Measurements from ENCODE around the gene CDIPT. TPM values are rescaled to one million over a fixed set of nuclear protein-coding genes. Genes with fewer than 3 reads are reported as not detected.
A peak's percentile ranks its signal among the peaks of the same experiment; 100 is the strongest.

Gene CDIPT
- total and polyA plus RNA-seq, 10 of the 15 experiments (the other 5 are each of a cell fraction or from before 2014, with no cell fraction given): 0.87 to 36.4 (median 27.1) TPM

- CTCF ChIA-PET: interaction anchor here (1.1 kb wide), 1 partner anchor 155 kb away, joined by 3 read pairs; no protein-coding TSS in a partner anchor
- Histone ChIP-seq H3K4me3 (peak within 1 kb of the TSS; percentile 83), H3K27me3 (replicated peaks in 1 of 2; ENCODE audit: control insufficient read depth in 2 of 2, insufficient read depth in 2 of 2, low read length in 1 of 2) (no peaks in the 10 kb centered on the region; a peak in 1 of 4 replicates), H3K4me1 (ENCODE audit: control insufficient read depth, insufficient read depth, low read length) (peaks cover 3% of the 10 kb centered on the region; the same call in 1 of the 2 replicates), H3K79me2 (ENCODE audit: control insufficient read depth, insufficient read depth, low read length) (no peaks in the 10 kb centered on the region), H3K9ac (ENCODE audit: control insufficient read depth, insufficient read depth, low read length) (no peak within 1 kb of the TSS), H3K36me3 (ENCODE audit: control insufficient read depth in 2 of 2, insufficient read depth in 2 of 2, low read length in 1 of 2) (no peaks in the 10 kb centered on the region), H3K9me3 (replicated peaks; ENCODE audit: control insufficient read depth, insufficient read depth, low read length) (no peaks in the 10 kb centered on the region), H4K20me1 (ENCODE audit: control insufficient read depth, insufficient read depth) (no peaks in the 10 kb centered on the region), H2AFZ (ENCODE audit: control insufficient read depth, low read depth, low read length) (peak within 1 kb of the TSS; percentile 80), H3K4me2 (ENCODE audit: control insufficient read depth, insufficient read depth) (peak within 1 kb of the TSS; percentile 90), H3K27ac (ENCODE audit: control insufficient read depth, insufficient read depth) (no peak within 1 kb of the TSS)
- BruUV-seq (replicated peaks): no TSS peak
- FAIRE-seq (no peak), ATAC-seq (peak; percentile 91), DNase-seq (ENCODE audit: low read depth, low spot score) (no peak)
- intact Hi-C loops (cut with micrococcal nuclease; ENCODE audit: unreplicated experiment): loop anchor here (10.0 kb wide), 1 partner anchor 125 kb away; the partner anchor contains the start of gene C16orf92
- 2% methylated on average over 22 of the region's 67 CpGs for WGBS (ENCODE audit: insufficient coverage, insufficient replicate concordance, low lambda C conversion rate, missing lambda C conversion rate)
- POLR2A ChIA-PET: interaction anchor here (0.5 to 1.2 kb wide), 2 partner anchors 16 to 154 kb away, joined by 3 read pairs; no protein-coding TSS in a partner anchor
- TF ChIP-seq YBX1 (IDR thresholded peaks at IDR 0.05) (no peak), BACH1 (IDR thresholded peaks at IDR 0.05; ENCODE audit: borderline replicate concordance) (peak; percentile 48; the same call in 1 of the 2 replicates), RB1 (IDR thresholded peaks at IDR 0.05; ENCODE audit: borderline replicate concordance) (peak; percentile 70; the same call in 1 of the 2 replicates), SIN3A (IDR thresholded peaks at IDR 0.05; ENCODE audit: low read depth, low read length) (peak; percentile 50; the same call in 1 of the 2 replicates)
- in situ Hi-C loops (cut with MboI): no loop called here
- SMC1A ChIA-PET (ENCODE audit: uncharacterized antibody, unreplicated experiment): interaction anchor here (0.8 kb wide), 2 partner anchors 16 to 62 kb away, joined by 3 to 4 read pairs; partner anchors contain the start of gene TMEM219
- RAD21 ChIA-PET (ENCODE audit: unreplicated experiment): interaction anchor here (0.6 to 1.6 kb wide), 2 partner anchors 83 to 132 kb away, joined by 3 to 5 read pairs; no protein-coding TSS in a partner anchor
Observed at GRCh38 chr16:29900102-29900887, 37.3 kb upstream of the CDIPT start, which contains the start of gene ASPHD1. ASPHD1 (plus strand) TSS chr16:29900488; CDS start chr16:29900972, 484 bp downstream.
